GM13977 (cell line): ENCODE data around the gene AQP5.

Source experiments
- DNase-seq: peaks from one replicate; pipeline ENCODE4 v3.0.0; 2012; ENCODE audit warnings: low spot score
- CTCF ChIP-seq: IDR thresholded peaks from 2 replicates; pipeline ENCODE4 v1.5.1; 2012; ENCODE audit warnings: mild to moderate bottlenecking, control low read depth; ENCODE audit not compliant: insufficient read depth; ENCODE audit errors: extremely low read depth, missing control alignments
- in situ Hi-C: fragments of 300-500 bp; cut with MboI; formaldehyde crosslinking; loops from one replicate; pipeline ENCODE4 v1.12.0; 2022; ENCODE audit warnings: low sequenced_read_pairs, low pct_unique_long_range_greater_than_20kb, mixed read lengths, inconsistent platforms; ENCODE audit not compliant: unreplicated experiment

AQP5 gene

GRCh38 chr12:49948866-49949845 is 12.5 kb upstream of the AQP5 start:
- no peak for TF ChIP-seq CTCF
- no peak for DNase-seq
- in situ Hi-C loops: no loop called here

- in situ Hi-C loops: no loop called here
- DNase-seq: no peak
- no peak for TF ChIP-seq CTCF
These were observed 11.8 kb upstream of the AQP5 start for GRCh38 chr12:49949866-49950265.

- no peak for DNase-seq
- in situ Hi-C loops: no loop called here
- no peak for TF ChIP-seq CTCF
These were observed 11.1 kb upstream of the AQP5 start, which contains the start of gene AQP2 for GRCh38 chr12:49950273-49951251. Gene AQP2 (plus strand): TSS chr12:49950737. CDS start chr12:49950831, 94 bp downstream.

GRCh38 chr12:49951411-49952240 is 10.0 kb upstream of the AQP5 start:
- in situ Hi-C loops: no loop called here
- no peak for DNase-seq
- no peak for TF ChIP-seq CTCF

GRCh38 chr12:49952391-49953055 is 9.1 kb upstream of the AQP5 start:
- DNase-seq: no peak
- no peak for TF ChIP-seq CTCF
- in situ Hi-C loops: no loop called here
